Measurements from ENCODE around the gene NLGN3.

Gene NLGN3

DNA sequence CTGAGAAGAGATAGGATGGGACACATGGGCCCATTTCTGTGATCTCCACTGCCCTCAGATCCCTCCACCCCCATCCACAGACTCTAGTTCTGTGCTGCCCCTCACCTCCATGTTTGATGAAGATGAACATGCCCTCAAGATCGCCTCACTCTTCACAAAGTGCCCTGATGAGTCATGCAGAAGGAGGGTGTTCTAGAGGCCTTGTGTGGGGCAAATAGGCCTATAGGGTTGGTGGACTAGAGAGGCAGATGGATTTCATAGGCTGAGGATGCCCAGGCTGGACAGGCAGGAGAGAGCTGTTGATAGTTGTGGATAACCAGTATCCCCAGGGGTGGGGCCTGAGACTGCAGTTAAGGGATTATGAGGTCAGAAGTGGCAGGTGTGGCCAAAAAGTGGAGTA lies 38.2 kb upstream of the NLGN3 start, which contains the start of gene CXorf65:
Gene CXorf65 (minus strand): TSS at position 314 of the 400 bp plus-strand sequence. CDS start 184 bp downstream, at position 130.
- Histone ChIP-seq H3K79me2 (ENCODE audit: low read length) (peaks cover 16% of the 10 kb centered on the region), H3F3A (ENCODE audit: insufficient read depth, low read length) (no peaks in the 10 kb centered on the region), H4K20me1 (ENCODE audit: insufficient read depth, low read length) (no peaks in the 10 kb centered on the region), H3K27ac (ENCODE audit: low read length) (no peak within 1 kb of the TSS), H2AFZ (ENCODE audit: low read length) (no peak within 1 kb of the TSS), H3K4me2 (ENCODE audit: low read depth, low read length) (no peak within 1 kb of the TSS), H3K4me1 (ENCODE audit: low read length) (peaks cover 14% of the 10 kb centered on the region), H3K4me3 (ENCODE audit: low read length) (no peak within 1 kb of the TSS), H3K9me2 (replicated peaks; ENCODE audit: insufficient read depth, low read length) (no peaks in the 10 kb centered on the region), H3K36me3 (replicated peaks; ENCODE audit: insufficient read depth, low read length) (no peaks in the 10 kb centered on the region), H3K27me3 (replicated peaks; ENCODE audit: insufficient read depth, low read length) (no peaks in the 10 kb centered on the region), H3K9ac (ENCODE audit: low read length) (no peak within 1 kb of the TSS), H3K9me3 (replicated peaks; ENCODE audit: insufficient read depth, low read length) (no peaks in the 10 kb centered on the region)
- TF ChIP-seq EZH2phosphoT487 (IDR thresholded peaks at IDR 0.05; ENCODE audit: low read length) (no peak), EZH2 (optimal IDR thresholded peaks at IDR 0.05; ENCODE audit: low read depth, low read length) (no peak)
- TF ChIP-seq, protein P1, sequence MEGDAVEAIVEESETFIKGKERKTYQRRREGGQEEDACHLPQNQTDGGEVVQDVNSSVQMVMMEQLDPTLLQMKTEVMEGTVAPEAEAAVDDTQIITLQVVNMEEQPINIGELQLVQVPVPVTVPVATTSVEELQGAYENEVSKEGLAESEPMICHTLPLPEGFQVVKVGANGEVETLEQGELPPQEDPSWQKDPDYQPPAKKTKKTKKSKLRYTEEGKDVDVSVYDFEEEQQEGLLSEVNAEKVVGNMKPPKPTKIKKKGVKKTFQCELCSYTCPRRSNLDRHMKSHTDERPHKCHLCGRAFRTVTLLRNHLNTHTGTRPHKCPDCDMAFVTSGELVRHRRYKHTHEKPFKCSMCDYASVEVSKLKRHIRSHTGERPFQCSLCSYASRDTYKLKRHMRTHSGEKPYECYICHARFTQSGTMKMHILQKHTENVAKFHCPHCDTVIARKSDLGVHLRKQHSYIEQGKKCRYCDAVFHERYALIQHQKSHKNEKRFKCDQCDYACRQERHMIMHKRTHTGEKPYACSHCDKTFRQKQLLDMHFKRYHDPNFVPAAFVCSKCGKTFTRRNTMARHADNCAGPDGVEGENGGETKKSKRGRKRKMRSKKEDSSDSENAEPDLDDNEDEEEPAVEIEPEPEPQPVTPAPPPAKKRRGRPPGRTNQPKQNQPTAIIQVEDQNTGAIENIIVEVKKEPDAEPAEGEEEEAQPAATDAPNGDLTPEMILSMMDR (IDR thresholded peaks at IDR 0.05; ENCODE audit: low read length) = no peak
- no peak for DNase-seq

DNA sequence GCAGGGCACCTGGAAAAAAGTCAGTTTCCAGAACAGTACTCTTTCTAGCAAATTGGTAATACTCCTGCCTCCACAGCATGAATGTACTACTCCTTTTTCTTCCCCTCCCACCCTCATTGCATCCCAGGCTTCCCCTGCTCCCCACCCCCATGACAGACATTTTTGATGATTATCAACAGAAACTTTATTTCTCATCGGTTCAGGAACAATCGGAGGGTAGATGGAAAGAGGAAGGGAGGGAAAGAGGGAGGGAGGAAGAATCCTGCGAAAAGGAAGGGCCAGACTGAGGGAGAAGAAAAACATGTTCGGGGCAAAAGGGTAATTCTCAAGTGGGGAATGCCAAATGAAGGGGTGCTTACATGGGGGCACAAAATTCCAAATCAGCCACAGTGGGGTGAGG lies 37.4 kb upstream of the NLGN3 start:
- Histone ChIP-seq H3K36me3 (replicated peaks; ENCODE audit: insufficient read depth, low read length) (no peaks in the 10 kb centered on the region), H3K9me3 (replicated peaks; ENCODE audit: insufficient read depth, low read length) (no peaks in the 10 kb centered on the region), H3F3A (ENCODE audit: insufficient read depth, low read length) (0 out of 2 replicates have a peak, but pooled peaks cover 3% of the 10 kb centered on the region), H3K27ac (ENCODE audit: low read length) (no peak overlapping the region), H4K20me1 (ENCODE audit: insufficient read depth, low read length) (no peaks in the 10 kb centered on the region), H3K27me3 (replicated peaks; ENCODE audit: insufficient read depth, low read length) (no peaks in the 10 kb centered on the region), H2AFZ (ENCODE audit: low read length) (no peak overlapping the region), H3K9me2 (replicated peaks; ENCODE audit: insufficient read depth, low read length) (no peaks in the 10 kb centered on the region), H3K79me2 (ENCODE audit: low read length) (peaks cover 22% of the 10 kb centered on the region), H3K4me3 (ENCODE audit: low read length) (no peak overlapping the region), H3K9ac (ENCODE audit: low read length) (no peak overlapping the region), H3K4me2 (ENCODE audit: low read depth, low read length) (no peak overlapping the region), H3K4me1 (ENCODE audit: low read length) (peaks cover 17% of the 10 kb centered on the region)
- no peak for DNase-seq
- TF ChIP-seq, protein P1 (IDR thresholded peaks at IDR 0.05; ENCODE audit: low read length) = no peak
- TF ChIP-seq EZH2 (optimal IDR thresholded peaks at IDR 0.05; ENCODE audit: low read depth, low read length) (no peak), EZH2phosphoT487 (IDR thresholded peaks at IDR 0.05; ENCODE audit: low read length) (no peak)

DNA sequence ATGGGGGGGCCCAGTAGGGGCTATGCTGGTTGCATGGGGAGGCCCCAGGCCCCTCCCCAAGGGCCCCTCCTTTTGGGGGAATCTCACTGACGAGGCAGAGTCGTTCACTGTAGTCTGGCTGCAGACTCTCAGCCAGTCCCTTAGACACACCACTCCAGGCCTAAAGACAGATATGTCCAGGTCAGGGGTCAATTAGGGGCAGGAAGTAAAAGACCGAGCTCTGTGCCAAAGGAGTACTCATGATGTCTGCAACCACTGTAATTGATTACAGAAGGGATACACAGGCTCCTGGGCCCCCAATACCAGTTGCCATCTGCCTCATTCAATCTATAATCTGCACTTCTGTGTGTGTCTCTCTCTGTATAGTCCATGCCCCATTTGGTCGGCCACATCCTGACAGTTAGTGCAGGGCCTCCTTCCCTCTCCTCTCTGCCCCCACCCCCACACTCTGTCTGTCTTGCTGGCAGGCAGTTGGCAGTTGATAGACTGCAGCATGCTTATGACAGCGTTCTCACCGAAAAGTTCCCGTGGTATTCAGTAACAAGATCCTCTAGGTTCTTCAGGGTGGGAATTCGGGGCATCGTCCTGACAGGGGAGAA lies 36.8 kb upstream of the NLGN3 start:
- Histone ChIP-seq H3K79me2 (ENCODE audit: low read length) (peaks cover 22% of the 10 kb centered on the region), H3K4me3 (ENCODE audit: low read length) (no peak overlapping the region), H3K9me2 (replicated peaks; ENCODE audit: insufficient read depth, low read length) (no peaks in the 10 kb centered on the region), H2AFZ (ENCODE audit: low read length) (no peak overlapping the region), H3K4me1 (ENCODE audit: low read length) (peaks cover 24% of the 10 kb centered on the region), H4K20me1 (ENCODE audit: insufficient read depth, low read length) (no peaks in the 10 kb centered on the region), H3K36me3 (replicated peaks; ENCODE audit: insufficient read depth, low read length) (no peaks in the 10 kb centered on the region), H3K27me3 (replicated peaks; ENCODE audit: insufficient read depth, low read length) (no peaks in the 10 kb centered on the region), H3K9ac (ENCODE audit: low read length) (no peak overlapping the region), H3K9me3 (replicated peaks; ENCODE audit: insufficient read depth, low read length) (no peaks in the 10 kb centered on the region), H3K4me2 (ENCODE audit: low read depth, low read length) (no peak overlapping the region), H3F3A (ENCODE audit: insufficient read depth, low read length) (0 out of 2 replicates have a peak, but pooled peaks cover 3% of the 10 kb centered on the region), H3K27ac (ENCODE audit: low read length) (no peak overlapping the region)
- no peak for TF ChIP-seq EZH2phosphoT487 (IDR thresholded peaks at IDR 0.05; ENCODE audit: low read length)
- TF ChIP-seq, protein P1 (IDR thresholded peaks at IDR 0.05; ENCODE audit: low read length) = no peak
- no peak for TF ChIP-seq EZH2 (optimal IDR thresholded peaks at IDR 0.05; ENCODE audit: low read depth, low read length)
- no peak for DNase-seq

All from MM.1S (cell line).